Breast epithelium (tissue), 4 donors: ENCODE results near the gene C11orf68. TPM values are rescaled to one million over a fixed set of nuclear protein-coding genes. Genes with fewer than 3 reads are reported as not detected.
A peak's percentile ranks its signal among the peaks of the same experiment; 100 is the strongest.

Source experiments
- DNase-seq, 2 donors: peaks; one replicate each; pipeline ENCODE4 v3.0.0-alpha.2; 2019; ENCODE audit warnings: low spot score in 2 of 2
- H3K27ac ChIP-seq, 2 donors: fragments of 200-600 bp; sonication (generic) in 1 of 2; one replicate each; pipeline ENCODE4 v1.5.1; 2016 to 2019; ENCODE audit warnings: mild to moderate bottlenecking in 1 of 2
- H3K27me3 ChIP-seq, 2 donors: fragments of 200-600 bp; sonication (generic) in 1 of 2; one replicate each; pipeline versions ENCODE4 v1.5.1 to v1.6.0; 2017 to 2019; ENCODE audit warnings: control low read depth in 1 of 2, mild to moderate bottlenecking in 1 of 2
- H3K36me3 ChIP-seq: fragments of 200-600 bp; one replicate; pipeline ENCODE4 v1.5.1; 2019
- H3K4me1 ChIP-seq, 2 donors: fragments of 200-600 bp; sonication (generic); one replicate each; pipeline ENCODE4 v1.5.1; 2016 to 2019; ENCODE audit warnings: control low read depth in 1 of 2
- H3K4me3 ChIP-seq, 3 donors: fragments of 200-600 bp; sonication (generic); 1 replicate in 2 of 3; 2 replicates in 1 of 3; pipeline ENCODE4 v1.5.1; 2016 to 2019; ENCODE audit warnings: mild to moderate bottlenecking in 3 of 3, moderate library complexity in 2 of 3
- H3K9me3 ChIP-seq, 2 donors: fragments of 200-600 bp; sonication (generic) in 1 of 2; one replicate each; pipeline ENCODE4 v1.5.1; 2016 to 2019; ENCODE audit warnings: control low read depth in 1 of 2
- POLR2A ChIP-seq: fragments of 450-650 bp; IDR thresholded peaks from one replicate; pipeline ENCODE4 v1.6.1; 2016; ENCODE audit warnings: antibody characterized with exemption, mild to moderate bottlenecking, moderate library complexity
- POLR2AphosphoS5 ChIP-seq, 3 donors: sonication (generic); formaldehyde crosslinking; IDR thresholded peaks; one replicate each; pipeline ENCODE4 v1.6.1; 2017; ENCODE audit warnings: antibody characterized with exemption in 3 of 3
- intact Hi-C: fragments of 100-400 bp; cut with DNase I; formaldehyde crosslinking; loops from one replicate; pipeline ENCODE4 v1.15.1; 2023; ENCODE audit warnings: low total_unique reads
- total RNA-seq, 3 donors: library from RNA; depleted of rRNA; stranded (reverse); fragments of >200 nt; gene quantifications; one replicate each; pipeline ENCODE4 v1.1.0, GENCODE V29; 2016
- TF ChIP-seq, protein P1 (sequence below), 3 donors: fragments of 450-650 bp; IDR thresholded peaks; one replicate each; pipeline ENCODE4 v1.5.1; 2016 to 2017; ENCODE audit warnings: antibody characterized with exemption in 3 of 3, mild to moderate bottlenecking in 3 of 3, moderate library complexity in 3 of 3

The C11orf68 gene
- total RNA-seq, 3 donors from 2014 or later, result 16.7 to 20.3 (median 19.7) TPM

DNA sequence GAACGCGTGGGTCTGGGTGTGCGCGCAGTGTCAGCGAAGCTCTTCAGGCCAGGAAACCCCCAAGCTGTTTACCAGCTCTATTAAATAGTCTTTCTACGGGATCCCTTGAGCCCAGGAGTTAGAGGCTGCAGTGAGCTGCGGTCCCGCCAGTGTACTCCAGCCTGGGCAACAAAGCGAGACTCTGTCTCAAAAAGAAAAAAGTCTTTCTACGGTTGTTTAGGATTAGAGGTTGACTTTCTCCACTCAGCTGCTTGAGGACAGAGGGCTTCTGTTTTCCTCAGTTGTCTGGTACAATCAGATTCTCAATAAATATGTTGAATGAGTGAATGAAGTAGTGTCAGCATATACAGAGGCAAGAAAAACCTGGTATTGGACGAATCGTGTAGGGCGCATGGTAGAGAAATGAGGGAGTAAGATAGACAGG is 43.3 kb upstream of the C11orf68 start:
- no peak for TF ChIP-seq POLR2A
- TF ChIP-seq POLR2AphosphoS5 (IDR thresholded peaks at IDR 0.05), result no peak
- TF ChIP-seq, protein P1, sequence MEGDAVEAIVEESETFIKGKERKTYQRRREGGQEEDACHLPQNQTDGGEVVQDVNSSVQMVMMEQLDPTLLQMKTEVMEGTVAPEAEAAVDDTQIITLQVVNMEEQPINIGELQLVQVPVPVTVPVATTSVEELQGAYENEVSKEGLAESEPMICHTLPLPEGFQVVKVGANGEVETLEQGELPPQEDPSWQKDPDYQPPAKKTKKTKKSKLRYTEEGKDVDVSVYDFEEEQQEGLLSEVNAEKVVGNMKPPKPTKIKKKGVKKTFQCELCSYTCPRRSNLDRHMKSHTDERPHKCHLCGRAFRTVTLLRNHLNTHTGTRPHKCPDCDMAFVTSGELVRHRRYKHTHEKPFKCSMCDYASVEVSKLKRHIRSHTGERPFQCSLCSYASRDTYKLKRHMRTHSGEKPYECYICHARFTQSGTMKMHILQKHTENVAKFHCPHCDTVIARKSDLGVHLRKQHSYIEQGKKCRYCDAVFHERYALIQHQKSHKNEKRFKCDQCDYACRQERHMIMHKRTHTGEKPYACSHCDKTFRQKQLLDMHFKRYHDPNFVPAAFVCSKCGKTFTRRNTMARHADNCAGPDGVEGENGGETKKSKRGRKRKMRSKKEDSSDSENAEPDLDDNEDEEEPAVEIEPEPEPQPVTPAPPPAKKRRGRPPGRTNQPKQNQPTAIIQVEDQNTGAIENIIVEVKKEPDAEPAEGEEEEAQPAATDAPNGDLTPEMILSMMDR (IDR thresholded peaks at IDR 0.05), result no peak

DNA sequence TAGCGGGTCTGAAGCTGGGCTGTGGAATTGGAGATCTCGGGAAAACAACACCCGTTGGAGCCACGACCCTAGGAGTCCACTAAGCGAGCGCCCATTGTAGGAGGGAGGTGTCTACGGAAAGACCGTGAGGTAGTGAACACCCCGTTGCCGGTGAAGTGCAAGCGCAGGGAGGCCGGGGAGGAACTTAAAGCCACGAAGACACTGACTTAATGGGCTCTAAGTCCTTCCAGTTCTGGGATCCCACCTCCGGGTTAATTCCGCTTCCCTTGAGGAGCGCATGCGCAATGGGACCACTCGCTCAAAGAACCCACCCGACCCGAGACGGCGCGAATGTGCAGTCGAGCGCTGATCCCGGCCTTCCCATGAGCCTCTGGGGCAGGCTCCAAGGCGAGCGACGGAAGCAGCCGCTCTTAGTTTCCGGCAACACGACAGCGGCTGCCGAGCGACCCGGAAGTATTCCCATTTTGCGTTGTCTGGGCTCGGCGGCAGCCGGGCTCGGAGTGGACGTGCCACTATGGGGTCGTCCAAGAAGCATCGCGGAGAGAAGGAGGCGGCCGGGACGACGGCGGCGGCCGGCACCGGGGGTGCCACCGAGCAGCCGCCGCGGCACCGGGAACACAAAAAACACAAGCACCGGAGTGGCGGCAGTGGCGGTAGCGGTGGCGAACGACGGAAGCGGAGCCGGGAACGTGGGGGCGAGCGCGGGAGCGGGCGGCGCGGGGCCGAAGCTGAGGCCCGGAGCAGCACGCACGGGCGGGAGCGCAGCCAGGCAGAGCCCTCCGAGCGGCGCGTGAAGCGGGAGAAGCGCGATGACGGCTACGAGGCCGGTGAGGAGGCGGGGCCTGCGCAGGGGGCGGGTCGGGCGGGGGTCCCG is 42.6 kb upstream of the C11orf68 start, which contains the start of gene SART1:
SART1 (plus strand) TSS at position 468 of the 874 bp plus-strand sequence; CDS start at position 515, 47 bp downstream.
- Histone ChIP-seq H3K9me3 (no peaks in the 10 kb centered on the region), H3K27me3 (no peaks in the 10 kb centered on the region), H3K4me1 (peaks cover 15 to 16% of the 10 kb centered on the region in 2 donors), H3K36me3 (peaks cover 6% of the 10 kb centered on the region), H3K27ac (peak within 1 kb of the TSS; percentile 91), H3K4me3 (peak within 1 kb of the TSS; percentile 90 to 100 (median 99))
- intact Hi-C loops, result loop anchor here (10.0 kb wide), 1 partner anchor 77 kb away; the partner anchor contains the start of gene FIBP
- peak; percentile 95 for DNase-seq
- peak; percentile 77 to 93 (median 79) for TF ChIP-seq POLR2AphosphoS5 (IDR thresholded peaks at IDR 0.05)
- TF ChIP-seq, protein P1 (IDR thresholded peaks at IDR 0.05), result no peak
- TF ChIP-seq POLR2A, result peak; percentile 59

More for the DNA sequence above, 43.3 kb upstream of the C11orf68 start:
- intact Hi-C loops, result loop anchor here (10.0 kb wide), 1 partner anchor 77 kb away; the partner anchor contains the start of gene FIBP
- Histone ChIP-seq H3K9me3 (no peaks in the 10 kb centered on the region), H3K27ac (peak overlapping the region; percentile 91), H3K4me1 (peaks cover 15 to 16% of the 10 kb centered on the region in 2 donors), H3K4me3 (peak overlapping the region; percentile 90 to 100 (median 99)), H3K36me3 (peaks cover 13% of the 10 kb centered on the region), H3K27me3 (no peaks in the 10 kb centered on the region)
- no peak for DNase-seq

DNA sequence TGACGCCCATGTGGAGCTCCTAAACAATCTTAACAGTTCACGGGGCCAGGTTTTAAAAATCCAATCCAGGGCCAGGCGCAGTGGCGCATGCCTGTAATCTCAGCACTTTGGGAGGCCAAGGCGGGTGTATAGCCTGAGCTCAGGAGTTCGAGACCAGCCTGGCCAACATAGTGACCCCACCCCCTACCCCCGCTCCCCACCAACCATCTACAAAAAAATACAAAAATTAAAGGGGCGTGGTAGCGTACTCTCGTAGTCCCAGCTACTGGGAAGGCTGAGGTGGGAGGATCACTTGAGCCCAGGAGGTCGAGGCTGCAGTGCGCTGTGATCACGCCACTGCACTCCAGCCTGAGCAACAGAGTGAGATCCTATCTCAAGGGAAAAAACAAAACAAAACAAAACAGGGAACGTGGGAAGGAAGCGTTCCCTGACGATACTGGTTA is 42.0 kb upstream of the C11orf68 start:
- Histone ChIP-seq H3K36me3 (peaks cover 5% of the 10 kb centered on the region), H3K4me3 (peak overlapping the region; percentile 90 to 100 (median 99)), H3K9me3 (no peaks in the 10 kb centered on the region), H3K4me1 (peaks cover 15 to 16% of the 10 kb centered on the region in 2 donors), H3K27ac (peak overlapping the region; percentile 91), H3K27me3 (peaks cover 0 to under 1% of the 10 kb centered on the region in 2 donors)
- intact Hi-C loops, result loop anchor here (10.0 kb wide), 1 partner anchor 76 kb away; the partner anchor contains the start of gene FIBP
- no peak for TF ChIP-seq POLR2AphosphoS5 (IDR thresholded peaks at IDR 0.05)
- TF ChIP-seq POLR2A, result no peak
- TF ChIP-seq, protein P1 (IDR thresholded peaks at IDR 0.05), result no peak
- no peak for DNase-seq

DNA sequence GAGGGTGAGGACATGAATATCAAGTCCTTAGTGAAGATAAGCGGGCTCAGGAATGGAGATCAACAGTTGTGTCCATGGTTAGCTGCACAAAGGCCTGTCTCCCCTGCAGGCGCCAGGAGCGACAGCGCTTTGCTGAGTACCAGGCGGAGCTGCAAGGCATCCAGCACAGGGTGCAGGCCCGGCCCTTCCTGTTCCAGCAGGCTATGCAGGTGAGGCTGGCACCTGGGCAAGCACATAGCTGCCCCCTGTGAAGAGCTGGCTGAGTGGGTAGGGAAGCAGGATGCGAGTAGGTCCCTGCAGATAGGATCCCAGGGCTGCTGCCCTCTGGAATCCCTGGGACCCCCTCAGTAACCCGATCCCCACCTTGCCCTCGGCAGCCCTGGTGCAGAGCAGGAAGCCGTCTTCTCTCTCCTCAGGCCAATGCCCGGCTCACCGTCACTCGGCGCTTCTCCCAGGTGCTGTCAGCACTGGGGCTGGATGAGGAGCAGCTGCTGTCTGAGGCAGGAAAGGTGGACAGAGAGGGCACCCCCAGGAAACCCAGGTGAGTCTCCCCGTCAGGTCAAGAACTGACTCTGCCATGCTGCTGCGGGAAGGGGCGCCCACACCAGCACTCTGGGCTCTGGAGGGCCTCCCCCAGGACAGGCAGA is 40.0 kb upstream of the C11orf68 start:
- H3K9me3 ChIP-seq, result no peaks in the 10 kb centered on the region
- no peaks in the 10 kb centered on the region for H3K36me3 ChIP-seq
- no peak overlapping the region for H3K4me3 ChIP-seq
- DNase-seq, result no peak
- TF ChIP-seq POLR2AphosphoS5 (IDR thresholded peaks at IDR 0.05) (no peak), POLR2A (no peak)
- TF ChIP-seq, protein P1 (IDR thresholded peaks at IDR 0.05), result no peak
- intact Hi-C loops, result no loop called here
- H3K27me3 ChIP-seq, result peaks cover 0 to 12% of the 10 kb centered on the region in 2 donors
- peaks cover 15 to 16% of the 10 kb centered on the region in 2 donors for H3K4me1 ChIP-seq
- no peak overlapping the region for H3K27ac ChIP-seq
